22Rv1 (cell line): ENCODE measurements around the gene RPTOR.

Source experiments
- H3K27ac ChIP-seq: fragments of 450-650 bp; 2 replicates; pipeline ENCODE4 v1.5.1; 2017
- CTCF ChIP-seq: fragments of 450-650 bp; IDR thresholded peaks from 2 replicates; pipeline ENCODE4 v1.5.1; 2017; ENCODE audit warnings: mild to moderate bottlenecking
- ZFX ChIP-seq: fragments of 450-650 bp; IDR thresholded peaks from 2 replicates; pipeline ENCODE4 v1.6.1; 2017; ENCODE audit warnings: antibody characterized with exemption, borderline replicate concordance

RPTOR gene

GRCh38 chr17:80880648-80880985 lies 336.0 kb downstream of the RPTOR start:
- no peak overlapping the region for H3K27ac ChIP-seq
- TF ChIP-seq CTCF (no peak), ZFX (no peak)

- H3K27ac ChIP-seq = no peak overlapping the region
- TF ChIP-seq CTCF = no peak
- no peak for TF ChIP-seq ZFX
These were observed 336.7 kb downstream of the RPTOR start for GRCh38 chr17:80881306-80881705.

- TF ChIP-seq ZFX (no peak), CTCF (no peak)
- no peak overlapping the region for H3K27ac ChIP-seq
These were observed 337.7 kb downstream of the RPTOR start for GRCh38 chr17:80882323-80882722.

- TF ChIP-seq ZFX = no peak
- TF ChIP-seq CTCF = no peak
- H3K27ac ChIP-seq = no peak overlapping the region
These were observed 338.5 kb downstream of the RPTOR start for GRCh38 chr17:80882926-80883685.

GRCh38 chr17:80883831-80884735 lies 339.4 kb downstream of the RPTOR start:
- H3K27ac ChIP-seq = no peak overlapping the region
- no peak for TF ChIP-seq ZFX
- TF ChIP-seq CTCF = no peak

- no peak overlapping the region for H3K27ac ChIP-seq
- TF ChIP-seq ZFX (no peak), CTCF (no peak)
These were observed 340.2 kb downstream of the RPTOR start for GRCh38 chr17:80884811-80885210.
